GM04503 (cell line): ENCODE results near the gene HOXC12.

Source experiments
- DNase-seq: peaks from one replicate; pipeline ENCODE4 v3.0.0-alpha.2; 2012; ENCODE audit warnings: low read depth

The HOXC12 gene, protein sequence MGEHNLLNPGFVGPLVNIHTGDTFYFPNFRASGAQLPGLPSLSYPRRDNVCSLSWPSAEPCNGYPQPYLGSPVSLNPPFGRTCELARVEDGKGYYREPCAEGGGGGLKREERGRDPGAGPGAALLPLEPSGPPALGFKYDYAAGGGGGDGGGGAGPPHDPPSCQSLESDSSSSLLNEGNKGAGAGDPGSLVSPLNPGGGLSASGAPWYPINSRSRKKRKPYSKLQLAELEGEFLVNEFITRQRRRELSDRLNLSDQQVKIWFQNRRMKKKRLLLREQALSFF

GRCh38 chr12:53954694-53955035, at the start of gene HOXC12:
TSS of gene HOXC12 (plus strand) at chr12:53954903. CDS start at chr12:53954930, 27 bp downstream.
- no peak for DNase-seq

DNA sequence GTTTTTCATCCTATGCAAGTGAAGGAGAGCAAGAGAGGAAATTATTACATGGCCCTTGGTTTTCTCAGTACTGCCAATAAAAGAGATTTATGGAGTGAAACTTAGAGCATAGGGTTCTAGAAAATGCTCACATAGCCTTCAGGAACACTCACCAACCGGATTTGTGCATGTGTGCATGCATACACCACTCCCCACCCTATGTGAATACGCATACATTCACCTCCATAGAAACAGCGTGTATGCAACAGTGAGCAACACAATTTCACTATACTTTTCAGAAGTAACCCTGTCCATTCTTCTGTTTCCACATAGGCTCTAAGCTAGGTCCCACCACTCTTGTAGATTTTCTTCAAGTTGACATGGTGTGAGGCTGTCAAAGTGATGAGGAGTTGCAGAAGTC, 47.6 kb upstream of the HOXC12 start:
- DNase-seq = no peak

GRCh38 chr12:53916788-53917655, 37.7 kb upstream of the HOXC12 start:
- no peak for DNase-seq

GRCh38 chr12:53924521-53925405, 29.9 kb upstream of the HOXC12 start:
- DNase-seq = no peak

- no peak for DNase-seq
Observed at GRCh38 chr12:53927220-53928029, 27.3 kb upstream of the HOXC12 start.

- DNase-seq = no peak
Observed at GRCh38 chr12:53928054-53928835, 26.5 kb upstream of the HOXC12 start.

- DNase-seq = no peak
Observed at GRCh38 chr12:53929527-53929926, 25.2 kb upstream of the HOXC12 start.

DNA sequence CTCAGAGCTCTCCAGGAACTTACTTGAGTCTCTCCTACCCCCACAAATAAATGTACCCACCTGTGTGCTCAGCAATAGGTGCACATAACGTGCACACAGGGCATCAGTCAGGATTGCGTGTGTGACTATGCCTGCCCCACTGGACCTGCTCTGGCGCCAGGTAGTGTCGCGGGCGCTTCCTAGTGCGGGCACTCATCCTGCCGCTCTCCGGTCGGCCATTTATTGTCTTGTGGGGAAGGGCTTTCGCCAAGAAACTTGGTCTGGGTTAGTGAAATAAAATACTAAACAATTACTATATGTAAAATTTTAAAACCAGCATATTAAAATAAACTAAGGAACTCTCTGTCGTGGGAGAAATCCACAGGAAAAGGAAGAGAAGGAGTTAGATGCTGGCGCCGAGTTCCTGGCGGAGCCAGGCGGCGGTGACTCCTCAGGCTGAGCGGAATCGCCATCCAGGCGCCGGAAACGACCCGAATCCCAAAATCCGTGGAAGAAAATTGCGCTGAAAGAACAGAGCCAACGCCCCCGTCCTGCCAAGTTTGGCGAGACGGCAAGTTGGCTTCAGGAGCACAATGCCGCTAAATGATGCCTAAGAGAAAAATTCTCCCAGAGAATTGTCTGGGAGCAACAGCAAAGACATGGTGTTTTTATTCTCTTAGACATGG, 24.0 kb upstream of the HOXC12 start:
- no peak for DNase-seq

GRCh38 chr12:53931844-53932581, 22.7 kb upstream of the HOXC12 start:
- no peak for DNase-seq

GRCh38 chr12:53932915-53933314, 21.8 kb upstream of the HOXC12 start:
- no peak for DNase-seq

DNA sequence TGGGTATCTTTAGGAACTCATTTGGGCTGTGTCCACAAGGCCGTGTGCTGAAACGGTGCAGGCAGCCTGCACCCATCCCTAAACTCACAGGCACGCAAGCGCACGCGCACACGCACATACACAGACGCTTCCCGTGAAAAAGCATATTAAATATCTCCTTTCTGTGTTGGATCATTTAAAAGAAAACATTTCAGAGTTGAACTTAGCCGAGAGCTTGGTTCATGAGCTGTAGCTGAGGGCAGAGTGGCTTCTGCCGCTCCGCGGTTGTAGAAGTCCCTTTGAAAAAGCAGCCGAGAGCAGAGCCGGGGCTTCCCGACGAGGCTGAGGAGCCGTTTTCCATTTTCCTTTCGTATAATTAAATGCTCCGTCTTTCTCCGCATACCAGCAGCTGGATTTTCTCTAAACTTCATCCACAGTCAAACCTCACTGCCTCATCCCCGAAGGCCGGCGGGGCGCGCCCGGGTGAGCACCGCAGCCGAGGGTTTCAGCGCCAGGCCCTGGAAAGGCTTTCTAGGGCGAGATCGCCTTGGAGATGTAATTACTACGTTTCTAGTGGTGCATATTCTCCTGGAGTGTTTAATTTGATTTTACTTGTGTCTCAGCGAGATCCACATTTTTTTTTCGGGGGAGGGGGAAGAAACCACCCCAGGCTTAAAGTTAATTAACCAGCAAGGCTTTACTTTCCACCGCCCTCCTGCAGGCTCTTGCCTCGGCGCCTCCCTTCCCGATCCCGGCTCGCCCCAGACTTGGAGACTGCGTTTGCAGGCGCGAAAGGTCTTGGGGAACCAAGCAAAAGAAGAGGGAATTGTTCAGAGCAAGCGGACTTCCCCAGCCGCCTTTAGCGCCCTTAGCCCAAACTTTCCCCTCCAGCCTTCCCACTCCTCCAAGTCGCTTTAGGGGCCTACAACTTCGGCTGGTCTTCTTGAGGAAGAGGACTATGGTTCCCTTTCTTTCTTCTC, 19.0 kb upstream of the HOXC12 start:
- DNase-seq = no peak

GRCh38 chr12:53937099-53937498, 17.6 kb upstream of the HOXC12 start:
- no peak for DNase-seq

GRCh38 chr12:53937596-53938325, 16.9 kb upstream of the HOXC12 start:
- no peak for DNase-seq

DNA sequence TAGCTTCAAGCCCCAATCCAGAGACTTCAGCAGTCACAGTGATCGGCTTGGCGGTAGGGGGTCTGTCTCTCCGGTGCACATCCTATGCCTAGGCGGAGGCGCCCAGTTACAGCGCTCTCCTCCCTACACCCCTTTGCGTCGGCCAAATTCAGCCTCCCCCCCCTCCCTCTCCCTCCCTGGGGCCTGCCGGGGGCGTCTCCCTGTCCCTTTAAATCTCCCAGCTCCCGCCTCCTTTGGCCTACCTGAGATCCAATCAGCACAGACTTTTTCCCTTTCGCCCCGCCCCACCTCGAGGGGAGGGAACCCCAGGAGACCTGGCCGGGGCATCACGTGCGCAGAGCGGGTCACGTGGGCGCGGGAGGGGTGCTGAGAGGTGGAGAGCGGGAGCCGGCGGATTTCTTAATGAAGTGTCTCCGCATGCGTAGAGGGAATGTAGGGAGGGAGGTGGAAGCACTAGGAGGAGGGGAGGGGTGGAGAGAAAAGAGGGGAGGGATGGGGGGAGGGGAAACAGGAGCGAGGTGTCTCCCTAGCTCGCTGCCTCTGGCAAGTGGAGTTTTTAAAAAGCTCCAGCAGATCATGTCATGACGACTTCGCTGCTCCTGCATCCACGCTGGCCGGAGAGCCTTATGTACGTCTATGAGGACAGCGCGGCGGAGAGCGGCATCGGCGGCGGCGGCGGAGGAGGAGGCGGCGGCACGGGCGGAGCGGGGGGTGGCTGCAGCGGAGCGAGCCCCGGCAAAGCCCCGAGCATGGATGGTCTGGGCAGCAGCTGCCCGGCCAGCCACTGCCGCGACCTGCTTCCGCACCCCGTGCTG, 16.2 kb upstream of the HOXC12 start, which contains the start of gene HOXC13:
HOXC13 (plus strand) TSS at position 506 of the 815 bp plus-strand sequence; CDS start at position 582, 76 bp downstream.
- DNase-seq = peak; percentile 72

GRCh38 chr12:53939141-53940108, 15.3 kb upstream of the HOXC12 start:
- DNase-seq = no peak
